Colon (tissue), 2 donors: Measurements from ENCODE around the gene RNU6-1.

Experiments
- FAIRE-seq: peaks from 2 replicates; lab custom pipeline; 2012; peaks lifted over from hg19 to GRCh38; lab: Jason Lieb, UNC
- donor health status: control.
- donor health status: control.

RNU6-1 gene

GRCh38 chr15:67801142-67801541 is 38.7 kb downstream of the RNU6-1 start:
- no peak for FAIRE-seq

- no peak for FAIRE-seq
Measured at GRCh38 chr15:67799801-67800205, 40.0 kb downstream of the RNU6-1 start.

GRCh38 chr15:67796196-67797127 is 43.4 kb downstream of the RNU6-1 start:
- no peak for FAIRE-seq

- no peak for FAIRE-seq
Measured at GRCh38 chr15:67794832-67795574, 44.8 kb downstream of the RNU6-1 start.

GRCh38 chr15:67792250-67792942 is 47.4 kb downstream of the RNU6-1 start:
- no peak for FAIRE-seq

GRCh38 chr15:67790610-67791319 is 49.1 kb downstream of the RNU6-1 start:
- FAIRE-seq = no peak
